ENCODE data around the gene TMEM167B.
"Not testable (repeated sequence)": the region's sequence is repeated elsewhere in the genome, so short reads cannot be mapped to it uniquely, and the experiment has no call there.

Gene TMEM167B

GRCh38 chr1:109090196-109091077, at the start of gene TMEM167B:
Gene TMEM167B (plus strand): TSS chr1:109090764. CDS start chr1:109090873, 109 bp downstream.
- peak; percentile 71 for DNase-seq (ENCODE audit: low read depth)

GRCh38 chr1:109040989-109041620, 49.5 kb upstream of the TMEM167B start:
- DNase-seq (ENCODE audit: low read depth): no peak

- peak; percentile 78 for DNase-seq (ENCODE audit: low read depth)
These were observed 48.7 kb upstream of the TMEM167B start, which contains the start of gene WDR47 for GRCh38 chr1:109041621-109042468. Gene WDR47 (minus strand): TSS chr1:109042102. CDS start chr1:109023512, 18,590 bp downstream.

DNA sequence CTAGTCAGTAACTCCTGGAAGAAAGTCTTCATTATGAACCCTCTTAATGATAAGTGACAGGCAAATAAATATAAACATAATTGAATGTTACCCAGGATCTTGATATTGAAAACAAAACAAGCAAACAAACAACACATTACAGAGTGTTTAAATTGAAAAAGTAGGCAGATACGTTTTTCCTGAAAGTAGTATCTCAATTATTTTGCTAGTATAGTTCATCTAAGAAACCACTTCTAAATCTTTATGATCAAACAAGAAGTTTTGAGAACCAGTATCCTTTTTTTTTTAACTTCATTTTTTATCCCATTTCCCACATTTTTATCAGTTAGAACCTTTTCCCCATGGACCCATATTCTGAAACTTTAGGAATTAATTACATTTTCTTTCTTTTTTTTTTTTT, 45.0 kb upstream of the TMEM167B start:
- no peak for DNase-seq (ENCODE audit: low read depth)

DNA sequence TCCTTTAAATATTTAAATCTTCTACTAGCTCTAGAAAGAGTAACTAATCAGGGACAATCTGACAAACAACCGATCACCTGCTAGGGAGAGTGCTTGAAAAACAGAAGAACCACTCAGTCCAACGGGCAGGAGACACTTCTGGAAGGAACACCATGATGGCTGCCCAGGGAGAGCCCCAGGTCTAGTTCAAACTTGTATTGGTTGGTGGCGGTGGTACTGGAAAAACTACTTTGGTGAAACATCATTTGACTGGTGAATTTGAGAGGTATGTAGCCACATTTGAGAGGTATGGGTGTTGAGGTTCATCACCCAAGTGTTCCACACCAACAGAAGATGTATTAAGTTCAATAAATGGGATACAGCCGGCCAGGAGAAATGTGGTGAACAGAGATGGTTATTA, 43.9 kb upstream of the TMEM167B start:
- DNase-seq (ENCODE audit: low read depth): no peak

DNA sequence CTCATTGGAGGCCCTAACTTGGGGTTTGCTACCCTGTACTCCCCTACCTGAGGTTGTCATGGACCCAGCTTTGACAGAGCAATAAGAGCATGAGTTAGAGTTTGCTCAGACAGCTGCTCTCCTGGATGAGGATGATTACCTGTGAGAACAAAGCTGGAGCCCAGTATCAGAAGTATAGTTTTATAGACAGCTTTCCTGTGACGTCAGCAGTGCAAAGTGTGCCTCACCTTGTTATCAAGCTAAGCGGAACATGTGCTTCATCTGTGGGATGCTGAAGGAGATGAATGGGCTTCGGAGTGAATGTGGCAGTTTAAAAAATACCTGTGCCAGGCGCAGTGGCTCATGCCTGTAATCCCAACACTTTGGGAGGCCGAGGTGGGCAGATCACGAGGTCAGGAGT, 43.2 kb upstream of the TMEM167B start:
- DNase-seq (ENCODE audit: low read depth): no peak

DNA sequence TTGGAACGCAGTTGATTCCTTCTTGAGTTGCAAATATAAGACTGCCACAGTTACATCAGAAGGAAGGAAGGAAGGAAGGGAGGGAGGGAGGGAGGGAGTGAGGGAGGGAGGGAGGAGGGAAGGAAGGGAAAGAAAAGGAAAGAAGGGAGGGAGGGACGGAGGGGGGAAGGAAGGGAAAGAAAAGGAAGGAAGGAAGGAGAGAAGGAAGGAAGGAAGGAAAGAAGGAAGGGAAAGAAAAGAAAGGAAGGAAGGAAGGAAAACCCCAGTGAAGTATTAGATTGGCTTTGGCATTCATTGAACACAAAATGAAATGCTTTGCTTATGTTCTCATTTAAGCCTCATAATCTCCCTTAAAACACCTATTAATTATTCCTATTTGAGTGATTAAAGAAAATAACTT, 42.2 kb upstream of the TMEM167B start:
- DNase-seq (ENCODE audit: low read depth): no peak

- no peak for DNase-seq (ENCODE audit: low read depth)
These were observed 40.2 kb upstream of the TMEM167B start for GRCh38 chr1:109050228-109050995.

DNA sequence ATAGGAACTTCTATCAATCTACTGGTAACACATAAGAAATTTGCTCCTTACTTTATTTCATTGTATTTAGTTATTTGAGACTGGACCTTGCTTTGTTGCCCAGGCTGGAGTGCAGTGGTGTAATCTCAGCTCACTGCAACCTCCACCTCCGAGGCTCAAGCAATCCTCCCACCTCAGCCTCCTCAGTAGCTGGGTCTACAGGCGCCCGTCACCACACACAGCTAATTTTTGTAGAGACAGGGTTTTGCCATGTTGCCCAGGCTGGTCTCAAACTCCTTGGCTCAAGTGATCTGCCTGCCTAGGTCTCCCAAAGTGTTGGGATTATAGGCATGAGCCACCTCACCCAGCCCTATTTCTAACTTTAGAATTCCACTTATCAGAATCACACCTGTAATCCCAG, 38.4 kb upstream of the TMEM167B start:
- DNase-seq (ENCODE audit: low read depth): not testable (repeated sequence)

GRCh38 chr1:109056064-109056463, 34.5 kb upstream of the TMEM167B start:
- no peak for DNase-seq (ENCODE audit: low read depth)

DNA sequence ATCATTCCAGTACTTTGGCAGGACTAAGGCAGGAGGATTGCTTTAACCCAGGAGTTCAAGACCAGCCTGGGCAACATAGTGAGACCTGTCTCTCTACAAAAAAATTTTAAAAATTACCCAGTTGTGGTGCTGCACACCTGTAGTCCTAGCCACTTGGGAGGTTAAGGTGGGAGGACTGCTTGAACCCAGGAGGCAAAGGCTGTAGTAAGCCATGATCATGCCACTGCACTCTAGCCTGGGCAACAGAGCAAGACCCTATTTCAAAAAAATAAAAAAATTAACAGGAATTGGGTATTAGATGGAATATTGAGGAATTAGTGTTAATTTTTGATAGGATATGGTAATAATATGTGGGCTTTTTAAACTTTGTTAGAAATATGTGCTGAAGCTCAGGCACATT, 31.5 kb upstream of the TMEM167B start:
- DNase-seq (ENCODE audit: low read depth): no peak

GRCh38 chr1:109060707-109061106, 29.9 kb upstream of the TMEM167B start:
- no peak for DNase-seq (ENCODE audit: low read depth)

GRCh38 chr1:109061183-109061582, 29.4 kb upstream of the TMEM167B start:
- no peak for DNase-seq (ENCODE audit: low read depth)

- DNase-seq (ENCODE audit: low read depth): no peak
These were observed 25.4 kb upstream of the TMEM167B start for GRCh38 chr1:109065137-109065536.

- DNase-seq (ENCODE audit: low read depth): no peak
These were observed 22.7 kb upstream of the TMEM167B start for GRCh38 chr1:109067883-109068282.

GRCh38 chr1:109069294-109069693, 21.3 kb upstream of the TMEM167B start:
- no peak for DNase-seq (ENCODE audit: low read depth)

GRCh38 chr1:109075531-109076490, 14.8 kb upstream of the TMEM167B start, which contains the start of gene TAF13:
Gene TAF13 (minus strand): TSS chr1:109076003. CDS start chr1:109075947, 56 bp downstream.
- DNase-seq (ENCODE audit: low read depth): peak; percentile 78

DNA sequence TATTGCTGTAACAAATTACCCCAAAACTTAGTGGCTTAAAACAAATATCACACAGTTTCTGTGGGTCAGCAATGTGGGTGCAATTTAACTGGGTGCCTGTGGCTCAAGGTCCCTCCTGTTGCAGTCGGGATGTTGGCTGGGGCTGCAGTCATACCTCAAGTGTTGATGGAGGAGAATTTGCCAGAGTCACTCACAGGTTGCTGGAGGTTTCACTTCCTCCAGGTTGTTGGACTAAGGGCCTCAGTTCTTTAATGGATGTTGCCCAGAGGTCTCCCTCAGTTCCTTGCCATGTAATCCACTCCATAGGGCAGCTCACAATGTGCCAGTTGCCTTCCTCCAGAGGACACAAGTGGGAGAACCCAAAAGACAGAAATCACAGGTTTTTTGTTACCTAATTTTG, 12.2 kb upstream of the TMEM167B start:
- no peak for DNase-seq (ENCODE audit: low read depth)

DNA sequence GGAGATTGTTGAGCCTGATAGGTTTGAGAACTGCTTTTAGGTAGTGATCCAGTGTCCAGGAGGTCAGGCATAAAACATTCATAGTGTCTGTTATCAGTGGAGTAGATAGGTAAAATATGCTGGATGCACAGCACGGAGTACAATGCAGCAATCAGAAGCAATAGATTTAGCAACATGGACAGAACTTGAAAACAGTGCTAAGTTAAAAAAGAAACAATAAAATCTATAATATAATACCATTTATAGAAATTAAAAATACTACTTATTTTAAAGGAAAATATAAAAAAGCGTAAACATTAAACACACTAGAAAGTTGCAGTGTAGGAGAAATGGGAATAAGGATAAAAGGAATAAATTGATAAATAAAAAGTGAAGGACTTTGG, 11.3 kb upstream of the TMEM167B start:
- DNase-seq (ENCODE audit: low read depth): no peak

DNA sequence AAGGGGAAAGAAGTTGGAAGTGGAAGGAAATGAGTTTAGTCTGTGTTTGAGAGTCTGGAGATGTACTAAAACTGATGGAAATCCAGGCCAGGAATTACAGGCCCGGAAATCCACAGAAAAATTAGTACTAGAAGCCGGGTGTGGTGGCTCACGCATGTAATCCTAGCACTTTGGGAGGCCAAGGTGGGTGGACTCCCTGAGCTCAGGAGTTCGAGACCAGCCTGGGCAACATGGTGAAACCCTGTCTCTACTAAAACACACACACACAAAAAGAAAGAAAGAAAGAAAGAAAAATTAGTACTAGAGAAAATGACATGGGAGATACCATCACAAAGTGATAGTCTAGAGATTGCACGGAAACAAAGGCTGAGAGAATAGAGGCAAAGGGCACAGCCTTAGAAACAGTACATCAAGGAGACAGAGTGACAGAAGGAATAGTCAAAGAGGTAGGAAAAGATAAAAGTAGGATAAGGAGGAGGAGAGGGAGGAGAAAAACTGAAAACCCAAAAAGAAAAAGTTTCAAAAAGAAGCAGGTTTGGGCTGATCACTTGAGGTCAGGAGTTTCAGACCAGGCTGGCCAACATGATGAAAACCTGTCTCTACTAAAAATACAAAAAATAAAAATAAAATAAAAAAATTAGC, 10.0 kb upstream of the TMEM167B start:
- no peak for DNase-seq (ENCODE audit: low read depth)

Data from HS-5 (cell line).